BE2C (cell line): ENCODE data around the gene CYP19A1.

Source experiments
- DNase-seq: peaks from one replicate; pipeline ENCODE4 v3.0.0-alpha.2; 2020
- H3K27me3 ChIP-seq: fragments of 250-450 bp; sonication (Bioruptor Pico); 2 replicates; pipeline ENCODE4 v1.5.1; 2020; ENCODE audit warnings: mild to moderate bottlenecking
- H3K36me3 ChIP-seq: fragments of 250-450 bp; sonication (Bioruptor Pico); 2 replicates; pipeline ENCODE4 v1.5.1; 2020; ENCODE audit warnings: mild to moderate bottlenecking
- H3K4me1 ChIP-seq: fragments of 250-450 bp; sonication (Bioruptor Pico); 2 replicates; pipeline ENCODE4 v1.5.1; 2020
- H3K4me3 ChIP-seq: 2 replicates; pipeline ENCODE4 v1.5.1; 2011; ENCODE audit warnings: low read depth, low read length
- H3K9me3 ChIP-seq: fragments of 250-450 bp; sonication (Bioruptor Pico); 2 replicates; pipeline ENCODE4 v1.5.1; 2020
- CTCF ChIP-seq: IDR thresholded peaks from 2 replicates; pipeline ENCODE4 v1.5.1; 2012; ENCODE audit warnings: mild to moderate bottlenecking, low read depth, low read length

Gene CYP19A1

GRCh38 chr15:51251556-51251955, 86.8 kb downstream of the CYP19A1 start:
- no peaks in the 10 kb centered on the region for H3K9me3 ChIP-seq
- H3K36me3 ChIP-seq = no peaks in the 10 kb centered on the region
- H3K4me3 ChIP-seq = no peak overlapping the region
- H3K4me1 ChIP-seq = no peaks in the 10 kb centered on the region
- no peak for TF ChIP-seq CTCF
- H3K27me3 ChIP-seq = no peaks in the 10 kb centered on the region
- no peak for DNase-seq

- no peak for DNase-seq
- TF ChIP-seq CTCF = no peak
- no peaks in the 10 kb centered on the region for H3K9me3 ChIP-seq
- H3K4me3 ChIP-seq = no peak overlapping the region
- H3K4me1 ChIP-seq = no peaks in the 10 kb centered on the region
- H3K36me3 ChIP-seq = no peaks in the 10 kb centered on the region
- no peaks in the 10 kb centered on the region for H3K27me3 ChIP-seq
Measured at GRCh38 chr15:51250217-51251011, 88.0 kb downstream of the CYP19A1 start.

GRCh38 chr15:51245628-51246027, 92.8 kb downstream of the CYP19A1 start:
- DNase-seq = no peak
- H3K9me3 ChIP-seq = no peaks in the 10 kb centered on the region
- TF ChIP-seq CTCF = no peak
- no peaks in the 10 kb centered on the region for H3K36me3 ChIP-seq
- no peaks in the 10 kb centered on the region for H3K27me3 ChIP-seq
- H3K4me3 ChIP-seq = no peak overlapping the region
- peaks cover 2% of the 10 kb centered on the region; the same call in 1 of the 2 replicates for H3K4me1 ChIP-seq

- no peak for DNase-seq
Measured at GRCh38 chr15:51244423-51244869, 94.0 kb downstream of the CYP19A1 start.

GRCh38 chr15:51243774-51244173, 94.6 kb downstream of the CYP19A1 start:
- no peak overlapping the region for H3K4me3 ChIP-seq
- no peak for TF ChIP-seq CTCF
- no peaks in the 10 kb centered on the region for H3K36me3 ChIP-seq
- no peaks in the 10 kb centered on the region for H3K9me3 ChIP-seq
- H3K27me3 ChIP-seq = no peaks in the 10 kb centered on the region
- H3K4me1 ChIP-seq = peaks cover 2% of the 10 kb centered on the region; the same call in 1 of the 2 replicates
- DNase-seq = no peak

More at GRCh38 chr15:51244423-51244869, 94.0 kb downstream of the CYP19A1 start:
- no peaks in the 10 kb centered on the region for H3K27me3 ChIP-seq
- H3K9me3 ChIP-seq = no peaks in the 10 kb centered on the region
- H3K4me3 ChIP-seq = no peak overlapping the region
- H3K4me1 ChIP-seq = peaks cover 2% of the 10 kb centered on the region; the same call in 1 of the 2 replicates
- H3K36me3 ChIP-seq = no peaks in the 10 kb centered on the region
- TF ChIP-seq CTCF = no peak

- DNase-seq = no peak
- Histone ChIP-seq H3K36me3 (no peaks in the 10 kb centered on the region), H3K4me1 (peaks cover 2% of the 10 kb centered on the region), H3K9me3 (no peaks in the 10 kb centered on the region; the same call in 1 of the 2 replicates), H3K27me3 (no peaks in the 10 kb centered on the region), H3K4me3 (no peak overlapping the region)
- TF ChIP-seq CTCF = no peak
Measured at GRCh38 chr15:51240066-51240465, 98.3 kb downstream of the CYP19A1 start.
